GM23338 (cell line): ENCODE measurements around the gene CBLIF. TPM values are rescaled to one million over a fixed set of nuclear protein-coding genes. Genes with fewer than 3 reads are reported as not detected.
A peak's percentile ranks its signal among the peaks of the same experiment; 100 is the strongest.

Experiments used
- ATAC-seq: fragments of 200-7000 bp; cut with Tn5 transposase; 3 replicates; pipeline ENCODE4 v1.9.1; 2020
- DNase-seq: peaks from one replicate; pipeline ENCODE4 v3.0.0-alpha.2; 2015; ENCODE audit warnings: low spot score
- H2AFZ ChIP-seq: fragments of 200-600 bp; sonication (generic); 2 replicates; pipeline ENCODE4 v1.8.0; 2016; ENCODE audit warnings: antibody characterized with exemption, mild to moderate bottlenecking, moderate library complexity
- H3F3A ChIP-seq: fragments of 200-600 bp; sonication (generic); replicated peaks from 2 replicates; pipeline ENCODE4 v1.8.0; 2017; ENCODE audit warnings: antibody characterized with exemption, mixed run types, low read depth
- H3K27ac ChIP-seq: fragments of 200-600 bp; sonication (generic); 2 replicates; pipeline ENCODE4 v1.6.1; 2016; ENCODE audit warnings: low read depth
- H3K27me3 ChIP-seq: fragments of 200-600 bp; sonication (generic); 2 replicates; pipeline ENCODE4 v1.8.0; 2016; ENCODE audit warnings: mild to moderate bottlenecking, mixed run types, moderate library complexity; ENCODE audit not compliant: insufficient read depth
- H3K36me3 ChIP-seq: fragments of 200-600 bp; sonication (generic); 2 replicates; pipeline ENCODE4 v1.8.0; 2016; ENCODE audit warnings: mild to moderate bottlenecking; ENCODE audit not compliant: insufficient read depth
- H3K4me1 ChIP-seq: fragments of 200-600 bp; sonication (generic); 2 replicates; pipeline ENCODE4 v1.8.0; 2016; ENCODE audit warnings: mild to moderate bottlenecking, moderate library complexity; ENCODE audit not compliant: insufficient read depth
- H3K4me2 ChIP-seq: fragments of 200-600 bp; sonication (generic); 2 replicates; pipeline ENCODE4 v1.7.1; 2017; ENCODE audit warnings: mixed run types
- H3K4me3 ChIP-seq: fragments of 200-600 bp; sonication (generic); 2 replicates; pipeline ENCODE4 v1.6.1; 2016; ENCODE audit warnings: mixed run types
- H3K79me2 ChIP-seq: fragments of 200-600 bp; sonication (generic); replicated peaks from 2 replicates; pipeline ENCODE4 v1.8.0; 2017; ENCODE audit warnings: mild to moderate bottlenecking; ENCODE audit not compliant: insufficient read depth
- H3K9me2 ChIP-seq: fragments of 200-600 bp; sonication (generic); 2 replicates; pipeline ENCODE4 v1.8.0; 2017; ENCODE audit not compliant: insufficient read depth
- H4K20me1 ChIP-seq: fragments of 200-600 bp; sonication (generic); replicated peaks from 2 replicates; pipeline ENCODE4 v1.8.0; 2017; ENCODE audit warnings: mild to moderate bottlenecking; ENCODE audit not compliant: insufficient read depth
- H3K27ac Mint-ChIP-seq: 2 replicates; pipeline ENCODE4 v1.8.0; 2020; ENCODE audit warnings: inconsistent platforms, mild to moderate bottlenecking, moderate library complexity, mixed read lengths
- H3K27me3 Mint-ChIP-seq: 3 replicates; pipeline ENCODE4 v1.8.0; 2022; ENCODE audit warnings: low read depth, mild to moderate bottlenecking, moderate library complexity, mixed read lengths, inconsistent platforms; ENCODE audit not compliant: insufficient read depth, poor library complexity
- H3K36me3 Mint-ChIP-seq: 3 replicates; pipeline ENCODE4 v1.8.0; 2021; ENCODE audit warnings: low read depth, mild to moderate bottlenecking, inconsistent platforms, moderate library complexity, mixed read lengths
- H3K4me1 Mint-ChIP-seq: 3 replicates; pipeline ENCODE4 v1.8.0; 2020; ENCODE audit warnings: mild to moderate bottlenecking, inconsistent platforms, mixed read lengths
- H3K4me3 Mint-ChIP-seq: 3 replicates; pipeline ENCODE4 v1.8.0; 2021; ENCODE audit warnings: moderate library complexity, mild to moderate bottlenecking, inconsistent platforms, mixed read lengths
- H3K9me3 Mint-ChIP-seq: 3 replicates; pipeline ENCODE4 v1.8.0; 2020; ENCODE audit warnings: moderate library complexity, mild to moderate bottlenecking, inconsistent platforms, mixed read lengths
- POLR2AphosphoS5 ChIP-seq: IDR thresholded peaks from 2 replicates; pipeline ENCODE4 v1.6.1; 2016; ENCODE audit warnings: antibody characterized with exemption, low read depth
- ZNF331 ChIP-seq: fragments of 250-450 bp; sonication (Bioruptor Pico); IDR thresholded peaks from 2 replicates; pipeline ENCODE4 v1.5.0; 2020; ENCODE audit warnings: low read depth, mild to moderate bottlenecking, moderate library complexity
- polyA plus RNA-seq: library from polyadenylated mRNA; unstranded; fragments of >200 nt; fragmentation: Nextera tagmentation; extraction: Ambion mirVana; gene quantifications from 2 replicates; pipeline ENCODE4 v1.2.1, GENCODE V29; 2016
- total RNA-seq: library from RNA; depleted of rRNA; stranded (reverse); fragments of >200 nt; shearing (Covaris generic); gene quantifications from 2 replicates; pipeline ENCODE4 v1.2.3, GENCODE V29; 2014
- TF ChIP-seq, protein P1 (sequence below): IDR thresholded peaks from one replicate; pipeline ENCODE4 v1.6.1; 2018; ENCODE audit warnings: antibody characterized with exemption; ENCODE audit not compliant: unreplicated experiment
- TF ChIP-seq, protein P2 (sequence below), 2 experiments: fragments of 200-600 bp in 1 of 2; sonication (generic) in 1 of 2; conservative IDR thresholded peaks; 2 replicates each; pipeline versions ENCODE4 v1.5.1 to v1.6.1; 2016 to 2017; ENCODE audit warnings: antibody characterized with exemption in 2 of 2, low read depth in 2 of 2, mild to moderate bottlenecking in 2 of 2, moderate library complexity in 1 of 2
- TF ChIP-seq, protein P3 (sequence below): fragments of 250-450 bp; sonication (Bioruptor Pico); IDR thresholded peaks from 2 replicates; pipeline ENCODE4 v1.5.0; 2020; ENCODE audit warnings: mild to moderate bottlenecking, moderate library complexity

Gene CBLIF
- total and polyA plus RNA-seq, 2 experiments from 2014 or later: not detected

DNA sequence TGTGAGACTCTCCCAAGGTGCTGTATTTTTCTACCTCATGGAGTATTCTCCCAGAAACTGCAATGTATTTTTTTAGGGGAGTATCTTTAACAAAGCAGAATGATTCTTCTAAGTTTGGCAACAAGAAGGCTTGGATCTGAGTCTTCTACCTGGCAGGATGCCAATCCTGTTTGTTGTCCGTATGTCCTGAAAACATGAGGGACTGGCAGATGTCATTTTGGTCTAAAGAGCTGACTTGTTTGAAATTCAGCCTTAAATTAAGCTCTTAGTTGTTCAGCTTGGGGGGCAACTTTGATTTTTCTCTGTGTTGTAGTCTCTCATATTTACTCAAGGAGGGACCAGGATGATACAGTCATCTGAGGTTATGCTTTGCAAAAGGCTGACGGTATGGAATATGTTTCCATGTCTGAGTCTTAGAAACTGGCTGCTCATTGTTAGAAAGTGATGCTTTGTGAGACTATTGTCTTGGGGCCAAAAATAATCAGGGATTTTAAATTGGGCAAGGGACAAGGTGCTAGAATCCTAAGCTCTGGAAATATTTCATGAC, 44.1 kb downstream of the CBLIF start (continued):
- TF ChIP-seq, protein P1, sequence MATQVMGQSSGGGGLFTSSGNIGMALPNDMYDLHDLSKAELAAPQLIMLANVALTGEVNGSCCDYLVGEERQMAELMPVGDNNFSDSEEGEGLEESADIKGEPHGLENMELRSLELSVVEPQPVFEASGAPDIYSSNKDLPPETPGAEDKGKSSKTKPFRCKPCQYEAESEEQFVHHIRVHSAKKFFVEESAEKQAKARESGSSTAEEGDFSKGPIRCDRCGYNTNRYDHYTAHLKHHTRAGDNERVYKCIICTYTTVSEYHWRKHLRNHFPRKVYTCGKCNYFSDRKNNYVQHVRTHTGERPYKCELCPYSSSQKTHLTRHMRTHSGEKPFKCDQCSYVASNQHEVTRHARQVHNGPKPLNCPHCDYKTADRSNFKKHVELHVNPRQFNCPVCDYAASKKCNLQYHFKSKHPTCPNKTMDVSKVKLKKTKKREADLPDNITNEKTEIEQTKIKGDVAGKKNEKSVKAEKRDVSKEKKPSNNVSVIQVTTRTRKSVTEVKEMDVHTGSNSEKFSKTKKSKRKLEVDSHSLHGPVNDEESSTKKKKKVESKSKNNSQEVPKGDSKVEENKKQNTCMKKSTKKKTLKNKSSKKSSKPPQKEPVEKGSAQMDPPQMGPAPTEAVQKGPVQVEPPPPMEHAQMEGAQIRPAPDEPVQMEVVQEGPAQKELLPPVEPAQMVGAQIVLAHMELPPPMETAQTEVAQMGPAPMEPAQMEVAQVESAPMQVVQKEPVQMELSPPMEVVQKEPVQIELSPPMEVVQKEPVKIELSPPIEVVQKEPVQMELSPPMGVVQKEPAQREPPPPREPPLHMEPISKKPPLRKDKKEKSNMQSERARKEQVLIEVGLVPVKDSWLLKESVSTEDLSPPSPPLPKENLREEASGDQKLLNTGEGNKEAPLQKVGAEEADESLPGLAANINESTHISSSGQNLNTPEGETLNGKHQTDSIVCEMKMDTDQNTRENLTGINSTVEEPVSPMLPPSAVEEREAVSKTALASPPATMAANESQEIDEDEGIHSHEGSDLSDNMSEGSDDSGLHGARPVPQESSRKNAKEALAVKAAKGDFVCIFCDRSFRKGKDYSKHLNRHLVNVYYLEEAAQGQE: no peak
- no peak for TF ChIP-seq POLR2AphosphoS5
- TF ChIP-seq, protein P2, sequence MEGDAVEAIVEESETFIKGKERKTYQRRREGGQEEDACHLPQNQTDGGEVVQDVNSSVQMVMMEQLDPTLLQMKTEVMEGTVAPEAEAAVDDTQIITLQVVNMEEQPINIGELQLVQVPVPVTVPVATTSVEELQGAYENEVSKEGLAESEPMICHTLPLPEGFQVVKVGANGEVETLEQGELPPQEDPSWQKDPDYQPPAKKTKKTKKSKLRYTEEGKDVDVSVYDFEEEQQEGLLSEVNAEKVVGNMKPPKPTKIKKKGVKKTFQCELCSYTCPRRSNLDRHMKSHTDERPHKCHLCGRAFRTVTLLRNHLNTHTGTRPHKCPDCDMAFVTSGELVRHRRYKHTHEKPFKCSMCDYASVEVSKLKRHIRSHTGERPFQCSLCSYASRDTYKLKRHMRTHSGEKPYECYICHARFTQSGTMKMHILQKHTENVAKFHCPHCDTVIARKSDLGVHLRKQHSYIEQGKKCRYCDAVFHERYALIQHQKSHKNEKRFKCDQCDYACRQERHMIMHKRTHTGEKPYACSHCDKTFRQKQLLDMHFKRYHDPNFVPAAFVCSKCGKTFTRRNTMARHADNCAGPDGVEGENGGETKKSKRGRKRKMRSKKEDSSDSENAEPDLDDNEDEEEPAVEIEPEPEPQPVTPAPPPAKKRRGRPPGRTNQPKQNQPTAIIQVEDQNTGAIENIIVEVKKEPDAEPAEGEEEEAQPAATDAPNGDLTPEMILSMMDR (conservative IDR thresholded peaks at IDR 0.05; ENCODE audit: low read depth in 2 of 2): no peak
- no peak for TF ChIP-seq ZNF331 (CRISPR knock-in tag)

DNA sequence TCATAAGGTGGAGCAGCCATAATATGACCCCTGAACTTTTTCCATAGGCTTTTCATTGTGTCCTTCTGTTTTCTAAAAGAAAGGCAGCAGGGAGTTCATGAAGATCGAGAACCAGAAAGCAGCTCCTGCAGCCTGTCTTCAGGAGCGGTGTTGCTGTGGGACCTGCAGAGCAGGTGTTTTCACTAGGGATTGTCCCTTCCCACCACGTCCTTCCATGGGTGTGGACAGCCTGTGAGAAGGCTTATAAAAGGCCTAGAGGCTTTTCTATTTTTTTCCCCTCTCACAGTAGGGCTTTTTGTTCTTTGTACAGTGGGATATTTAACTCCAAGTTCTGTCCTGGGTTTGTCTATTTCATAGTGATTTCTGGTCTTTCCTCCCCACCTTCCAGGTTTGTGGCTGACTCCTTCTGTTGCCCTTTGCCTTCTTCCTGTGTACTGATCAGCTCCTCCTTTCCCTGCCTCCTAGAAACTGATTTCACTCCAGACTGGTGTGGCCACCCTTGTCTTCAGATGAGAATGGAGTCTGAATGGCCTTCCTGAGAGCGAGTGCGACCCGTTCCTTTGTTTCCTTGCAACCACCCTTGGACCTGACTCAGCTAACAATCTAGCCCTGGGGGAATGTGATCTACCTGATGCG, 44.8 kb downstream of the CBLIF start:
- no peaks in the 10 kb centered on the region for H3K79me2 ChIP-seq
- no peaks in the 10 kb centered on the region for H3K9me2 ChIP-seq
- no peaks in the 10 kb centered on the region for H3K27me3 Mint-ChIP-seq
- H3K27ac ChIP-seq: no peak overlapping the region
- no peaks in the 10 kb centered on the region for H3F3A ChIP-seq
- peaks cover 4% of the 10 kb centered on the region; the same call in 1 of the 2 replicates for H4K20me1 ChIP-seq
- H3K27me3 ChIP-seq: no peaks in the 10 kb centered on the region
- no peaks in the 10 kb centered on the region; the same call in 2 of the 3 replicates for H3K4me1 Mint-ChIP-seq
- H3K4me3 Mint-ChIP-seq: no peak overlapping the region
- H3K9me3 Mint-ChIP-seq: no peaks in the 10 kb centered on the region
- peaks cover 14% of the 10 kb centered on the region for H3K36me3 ChIP-seq
- DNase-seq: no peak
- no peak overlapping the region for H3K4me3 ChIP-seq
- no peak for ATAC-seq
- H3K4me2 ChIP-seq: no peak overlapping the region
- H2AFZ ChIP-seq: no peak overlapping the region
- H3K27ac Mint-ChIP-seq: peak overlapping the region; percentile 53; the same call in 1 of the 2 replicates
- no peaks in the 10 kb centered on the region for H3K4me1 ChIP-seq
- H3K36me3 Mint-ChIP-seq: peaks cover 23% of the 10 kb centered on the region
- TF ChIP-seq, protein P3, sequence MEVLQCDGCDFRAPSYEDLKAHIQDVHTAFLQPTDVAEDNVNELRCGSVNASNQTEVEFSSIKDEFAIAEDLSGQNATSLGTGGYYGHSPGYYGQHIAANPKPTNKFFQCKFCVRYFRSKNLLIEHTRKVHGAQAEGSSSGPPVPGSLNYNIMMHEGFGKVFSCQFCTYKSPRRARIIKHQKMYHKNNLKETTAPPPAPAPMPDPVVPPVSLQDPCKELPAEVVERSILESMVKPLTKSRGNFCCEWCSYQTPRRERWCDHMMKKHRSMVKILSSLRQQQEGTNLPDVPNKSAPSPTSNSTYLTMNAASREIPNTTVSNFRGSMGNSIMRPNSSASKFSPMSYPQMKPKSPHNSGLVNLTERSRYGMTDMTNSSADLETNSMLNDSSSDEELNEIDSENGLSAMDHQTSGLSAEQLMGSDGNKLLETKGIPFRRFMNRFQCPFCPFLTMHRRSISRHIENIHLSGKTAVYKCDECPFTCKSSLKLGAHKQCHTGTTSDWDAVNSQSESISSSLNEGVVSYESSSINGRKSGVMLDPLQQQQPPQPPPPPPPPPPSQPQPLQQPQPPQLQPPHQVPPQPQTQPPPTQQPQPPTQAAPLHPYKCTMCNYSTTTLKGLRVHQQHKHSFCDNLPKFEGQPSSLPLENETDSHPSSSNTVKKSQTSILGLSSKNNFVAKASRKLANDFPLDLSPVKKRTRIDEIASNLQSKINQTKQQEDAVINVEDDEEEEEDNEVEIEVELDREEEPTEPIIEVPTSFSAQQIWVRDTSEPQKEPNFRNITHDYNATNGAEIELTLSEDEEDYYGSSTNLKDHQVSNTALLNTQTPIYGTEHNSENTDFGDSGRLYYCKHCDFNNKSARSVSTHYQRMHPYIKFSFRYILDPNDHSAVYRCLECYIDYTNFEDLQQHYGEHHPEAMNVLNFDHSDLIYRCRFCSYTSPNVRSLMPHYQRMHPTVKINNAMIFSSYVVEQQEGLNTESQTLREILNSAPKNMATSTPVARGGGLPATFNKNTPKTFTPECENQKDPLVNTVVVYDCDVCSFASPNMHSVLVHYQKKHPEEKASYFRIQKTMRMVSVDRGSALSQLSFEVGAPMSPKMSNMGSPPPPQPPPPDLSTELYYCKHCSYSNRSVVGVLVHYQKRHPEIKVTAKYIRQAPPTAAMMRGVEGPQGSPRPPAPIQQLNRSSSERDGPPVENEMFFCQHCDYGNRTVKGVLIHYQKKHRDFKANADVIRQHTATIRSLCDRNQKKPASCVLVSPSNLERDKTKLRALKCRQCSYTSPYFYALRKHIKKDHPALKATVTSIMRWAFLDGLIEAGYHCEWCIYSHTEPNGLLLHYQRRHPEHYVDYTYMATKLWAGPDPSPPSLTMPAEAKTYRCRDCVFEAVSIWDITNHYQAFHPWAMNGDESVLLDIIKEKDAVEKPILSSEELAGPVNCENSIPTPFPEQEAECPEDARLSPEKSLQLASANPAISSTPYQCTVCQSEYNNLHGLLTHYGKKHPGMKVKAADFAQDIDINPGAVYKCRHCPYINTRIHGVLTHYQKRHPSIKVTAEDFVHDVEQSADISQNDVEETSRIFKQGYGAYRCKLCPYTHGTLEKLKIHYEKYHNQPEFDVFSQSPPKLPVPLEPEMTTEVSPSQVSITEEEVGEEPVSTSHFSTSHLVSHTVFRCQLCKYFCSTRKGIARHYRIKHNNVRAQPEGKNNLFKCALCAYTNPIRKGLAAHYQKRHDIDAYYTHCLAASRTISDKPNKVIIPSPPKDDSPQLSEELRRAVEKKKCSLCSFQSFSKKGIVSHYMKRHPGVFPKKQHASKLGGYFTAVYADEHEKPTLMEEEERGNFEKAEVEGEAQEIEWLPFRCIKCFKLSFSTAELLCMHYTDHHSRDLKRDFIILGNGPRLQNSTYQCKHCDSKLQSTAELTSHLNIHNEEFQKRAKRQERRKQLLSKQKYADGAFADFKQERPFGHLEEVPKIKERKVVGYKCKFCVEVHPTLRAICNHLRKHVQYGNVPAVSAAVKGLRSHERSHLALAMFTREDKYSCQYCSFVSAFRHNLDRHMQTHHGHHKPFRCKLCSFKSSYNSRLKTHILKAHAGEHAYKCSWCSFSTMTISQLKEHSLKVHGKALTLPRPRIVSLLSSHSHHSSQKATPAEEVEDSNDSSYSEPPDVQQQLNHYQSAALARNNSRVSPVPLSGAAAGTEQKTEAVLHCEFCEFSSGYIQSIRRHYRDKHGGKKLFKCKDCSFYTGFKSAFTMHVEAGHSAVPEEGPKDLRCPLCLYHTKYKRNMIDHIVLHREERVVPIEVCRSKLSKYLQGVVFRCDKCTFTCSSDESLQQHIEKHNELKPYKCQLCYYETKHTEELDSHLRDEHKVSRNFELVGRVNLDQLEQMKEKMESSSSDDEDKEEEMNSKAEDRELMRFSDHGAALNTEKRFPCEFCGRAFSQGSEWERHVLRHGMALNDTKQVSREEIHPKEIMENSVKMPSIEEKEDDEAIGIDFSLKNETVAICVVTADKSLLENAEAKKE (CRISPR knock-in tag): no peak
- TF ChIP-seq, protein P2 (conservative IDR thresholded peaks at IDR 0.05; ENCODE audit: low read depth in 2 of 2): no peak
